Stimulated activated CD4-positive, alpha-beta T cell treated with anti-CD3 and anti-CD28 coated beads, Interleukin-2, amount 100 ng/mL, for 4 hours (primary cell): ENCODE measurements around the gene DYNAP.

Source experiments
- DNase-seq: peaks from one replicate; pipeline ENCODE4 v3.0.0-alpha.2; 2020; ENCODE audit warnings: low read depth

Gene DYNAP

GRCh38 chr18:54636217-54636616, 45.2 kb downstream of the DYNAP start:
- no peak for DNase-seq

- no peak for DNase-seq
Measured at GRCh38 chr18:54641734-54642133, 50.7 kb downstream of the DYNAP start.

GRCh38 chr18:54647176-54647575, 56.1 kb downstream of the DYNAP start:
- no peak for DNase-seq
